Activated T-helper 9 cell treated with anti-CD3 and anti-CD28 coated beads, Interleukin-2, amount 50 U/mL, for 16 hours (primary cell): ENCODE measurements around the gene MASTL.
"Not testable (repeated sequence)": the region's sequence is repeated elsewhere in the genome, so short reads cannot be mapped to it uniquely, and the experiment has no call there.

Source experiments
- DNase-seq: peaks from one replicate; pipeline ENCODE4 v3.0.0-alpha.2; 2020; ENCODE audit warnings: low read depth

MASTL gene

GRCh38 chr10:27155066-27155754 is at the start of gene MASTL:
Gene MASTL (plus strand): TSS chr10:27155352. CDS start chr10:27155427, 75 bp downstream.
- peak; percentile 91 for DNase-seq

DNA sequence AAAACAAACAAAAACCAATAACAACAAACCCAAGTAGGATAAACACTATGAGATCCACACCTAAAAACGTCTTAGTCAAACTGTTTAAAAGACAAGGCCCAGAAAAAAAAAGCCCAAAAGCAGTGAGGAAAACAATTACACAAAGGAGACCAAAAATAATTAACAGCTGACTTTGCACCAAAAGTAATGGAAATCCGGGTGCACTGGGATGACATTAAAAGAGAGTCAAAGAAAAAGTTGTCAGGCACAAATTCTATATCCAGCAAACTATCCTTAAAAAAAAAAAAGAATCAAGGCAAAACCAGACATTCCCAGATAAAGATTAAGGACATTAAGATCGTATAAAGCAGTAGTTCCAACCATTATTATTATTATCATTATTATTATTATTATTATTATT is 47.0 kb upstream of the MASTL start:
- DNase-seq, result no peak

GRCh38 chr10:27134371-27134770 is 20.8 kb upstream of the MASTL start:
- DNase-seq, result no peak

GRCh38 chr10:27138277-27138676 is 16.9 kb upstream of the MASTL start:
- DNase-seq, result no peak

DNA sequence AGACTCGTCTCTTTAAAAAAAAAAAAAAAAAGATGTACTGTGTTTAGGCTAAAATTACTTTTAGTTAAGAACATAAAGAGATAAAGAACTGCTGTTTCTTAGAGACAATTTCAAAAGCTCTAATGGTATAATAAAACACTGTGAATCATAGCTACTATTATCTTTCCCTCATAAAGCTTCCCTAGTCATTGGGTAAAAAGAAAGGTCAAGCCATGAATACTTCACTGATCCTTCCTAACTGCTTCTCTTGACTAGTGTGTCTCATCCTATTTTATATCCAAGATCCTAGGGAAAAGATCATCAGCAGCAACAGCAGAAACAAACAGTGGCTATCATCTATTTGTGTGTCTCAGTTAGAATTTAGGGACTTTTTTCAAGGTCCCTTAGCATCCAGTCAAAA is 11.5 kb upstream of the MASTL start:
- DNase-seq, result no peak

DNA sequence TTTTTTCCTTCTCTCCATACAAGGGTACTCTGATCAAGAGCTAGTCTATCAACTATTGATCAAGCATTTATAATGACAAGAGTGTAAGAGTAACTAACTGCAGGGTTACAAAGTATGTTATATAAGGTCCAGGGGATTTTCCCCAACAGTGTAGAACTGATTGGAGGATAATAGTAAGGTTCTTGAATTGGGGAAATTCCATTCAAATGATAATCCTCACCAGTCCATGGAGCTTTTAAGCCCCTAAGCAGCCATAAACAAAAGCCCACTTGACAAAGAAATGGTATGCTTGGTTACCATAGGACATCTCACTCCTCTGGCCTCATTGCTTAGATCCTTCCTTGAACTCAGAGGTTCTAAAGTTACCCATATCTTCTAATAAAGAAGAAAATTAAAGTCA is 9.2 kb upstream of the MASTL start:
- DNase-seq, result no peak

DNA sequence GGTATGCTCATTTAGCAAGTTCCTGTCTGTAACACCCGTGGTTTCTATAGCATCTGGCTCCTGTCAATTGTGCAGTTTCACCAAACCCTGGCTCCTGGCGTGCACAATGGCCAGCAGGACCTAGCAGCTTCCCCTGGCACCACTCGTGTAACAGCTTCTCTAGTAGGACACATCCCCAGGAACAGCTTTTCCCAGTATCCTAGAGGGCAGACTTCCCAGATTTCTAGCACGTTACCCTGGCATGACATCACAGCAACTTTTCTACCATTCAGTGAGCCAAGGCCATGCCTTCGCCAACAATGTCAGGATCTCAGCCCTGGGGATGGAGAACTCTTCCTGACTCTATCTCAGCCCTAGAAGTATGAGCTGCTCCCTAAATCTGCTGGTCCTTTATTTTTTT is 7.5 kb upstream of the MASTL start:
- DNase-seq, result no peak

DNA sequence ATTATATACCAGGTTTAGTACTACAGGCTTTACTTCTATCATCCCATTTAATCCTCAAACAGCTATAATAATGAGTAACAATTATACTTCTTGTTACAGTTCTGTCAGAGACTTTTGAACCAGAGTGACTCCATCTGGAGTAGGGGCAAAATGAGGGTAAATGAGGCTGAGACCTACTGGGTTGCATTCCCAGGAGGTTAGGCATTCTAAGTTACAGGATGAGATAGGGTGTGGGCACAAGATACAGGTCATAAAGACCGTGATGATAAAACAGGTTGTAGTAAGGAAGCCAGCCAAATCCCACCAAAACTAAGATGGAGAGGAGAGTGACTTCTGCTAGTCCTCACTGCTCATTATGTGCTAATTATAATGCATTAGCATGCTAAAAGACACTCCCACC is 4.9 kb upstream of the MASTL start:
- DNase-seq, result no peak

DNA sequence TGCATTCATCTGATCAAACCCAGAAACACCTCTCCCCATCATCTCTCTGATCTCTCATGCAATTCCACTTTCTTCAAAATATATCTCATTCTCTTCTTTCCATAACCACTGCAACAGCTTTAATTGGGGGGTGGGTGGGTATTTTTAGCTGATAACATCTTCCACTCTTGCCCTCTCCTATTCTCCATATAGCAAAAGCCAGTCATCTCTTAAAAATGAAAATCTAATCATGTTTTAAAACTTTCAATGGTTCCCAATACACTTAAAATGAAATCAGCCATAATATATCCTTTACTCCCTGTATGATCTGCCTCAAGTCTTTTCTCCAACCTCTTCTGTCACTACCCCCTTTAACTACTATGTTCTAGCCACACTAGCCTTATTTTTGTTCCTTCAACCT is 2.5 kb upstream of the MASTL start:
- DNase-seq, result no peak

- no peak for DNase-seq
Observed at GRCh38 chr10:27153329-27153728, 1.8 kb upstream of the MASTL start.

- DNase-seq, result no peak
Observed at GRCh38 chr10:27153845-27154193, 1.3 kb upstream of the MASTL start.

GRCh38 chr10:27156566-27156965 is 1.4 kb downstream of the MASTL start:
- not testable (repeated sequence) for DNase-seq

DNA sequence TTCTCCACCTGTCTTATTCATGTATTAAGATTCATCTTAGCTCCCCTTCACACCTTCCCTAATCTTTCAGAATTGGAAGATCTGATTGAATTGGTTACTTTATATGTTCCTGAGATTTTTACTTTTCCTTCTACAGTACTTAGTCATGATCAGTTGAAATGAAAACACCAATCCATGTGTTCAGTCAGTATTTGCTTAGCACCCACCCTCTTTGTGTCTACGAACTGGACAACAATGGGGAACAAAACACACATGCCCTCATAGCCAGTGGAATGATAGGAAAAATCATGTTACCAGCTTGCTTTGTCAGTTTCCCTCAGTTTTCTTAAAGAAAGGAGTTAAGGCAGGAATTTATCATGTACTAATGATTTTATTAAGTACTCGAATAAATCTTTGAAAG is 2.0 kb downstream of the MASTL start:
- no peak for DNase-seq

GRCh38 chr10:27158421-27158820 is 3.3 kb downstream of the MASTL start:
- DNase-seq, result no peak

DNA sequence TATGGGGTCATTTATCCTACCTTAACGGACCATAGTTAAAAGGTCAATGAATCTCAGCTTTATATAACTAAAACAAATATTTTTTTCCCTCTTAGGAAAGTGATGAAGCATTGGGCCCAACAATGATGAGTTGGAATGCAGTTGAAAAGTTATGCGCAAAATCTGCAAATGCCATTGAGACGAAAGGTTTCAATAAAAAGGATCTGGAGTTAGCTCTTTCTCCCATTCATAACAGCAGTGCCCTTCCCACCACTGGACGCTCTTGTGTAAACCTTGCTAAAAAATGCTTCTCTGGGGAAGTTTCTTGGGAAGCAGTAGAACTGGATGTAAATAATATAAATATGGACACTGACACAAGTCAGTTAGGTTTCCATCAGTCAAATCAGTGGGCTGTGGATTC is 14.7 kb downstream of the MASTL start:
- DNase-seq, result no peak

- DNase-seq, result no peak
Observed at GRCh38 chr10:27188259-27188658, 33.1 kb downstream of the MASTL start.

DNA sequence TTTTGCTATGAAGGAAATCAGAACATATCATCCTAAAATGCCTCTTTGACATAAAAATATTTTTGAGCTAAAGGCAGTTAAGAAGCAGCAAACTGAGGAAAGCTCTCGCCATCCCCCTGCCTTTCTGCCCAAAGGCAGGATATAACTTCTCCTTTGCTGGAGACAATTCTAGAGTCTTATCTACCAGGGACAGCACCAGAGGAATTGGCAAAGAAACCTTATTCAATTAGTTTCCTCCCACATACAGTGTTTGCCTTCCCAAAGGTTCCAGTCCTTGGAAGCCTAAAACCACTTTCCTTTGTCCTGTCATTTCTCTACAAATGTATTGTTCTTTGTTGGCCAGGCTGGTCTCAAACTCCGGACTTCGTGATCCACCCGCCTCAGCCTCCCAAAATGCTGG is 33.7 kb downstream of the MASTL start:
- DNase-seq, result no peak

DNA sequence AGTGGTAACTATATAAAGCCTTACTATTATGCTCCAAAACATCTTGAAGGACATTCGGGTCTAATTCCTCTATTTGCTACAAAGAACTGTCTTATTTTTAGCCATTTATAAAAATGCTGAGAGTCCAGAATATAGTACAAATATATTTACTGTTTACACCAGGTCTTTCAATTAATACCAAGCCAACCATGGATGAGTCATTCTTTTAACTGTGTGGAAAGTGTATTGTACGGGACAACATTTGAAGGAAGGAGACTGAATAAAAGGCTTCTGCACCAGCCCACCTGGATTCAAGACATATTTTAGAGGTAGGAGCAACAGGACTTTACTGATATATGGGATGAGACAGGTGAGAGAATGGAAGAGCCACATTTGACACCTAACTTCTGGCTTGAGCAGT is 35.4 kb downstream of the MASTL start:
- DNase-seq, result no peak

DNA sequence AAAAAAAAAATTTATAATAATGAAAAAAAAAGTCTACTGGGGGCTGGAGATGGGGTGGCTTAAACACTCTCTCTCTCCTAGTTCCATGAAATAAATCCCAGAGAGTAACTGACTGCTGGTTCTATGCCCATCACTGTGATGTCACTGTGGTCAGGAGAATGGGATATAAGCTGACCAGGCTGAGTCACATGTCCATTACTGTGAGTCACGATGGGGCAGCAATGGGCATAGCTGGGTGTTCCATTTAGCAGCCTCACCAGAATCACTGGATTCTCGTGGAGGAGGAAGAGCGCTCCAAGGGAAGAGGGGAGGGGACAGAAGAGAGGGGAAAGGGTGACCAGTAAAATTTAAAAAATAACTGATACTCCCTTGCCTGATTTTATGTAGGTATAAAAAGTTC is 37.1 kb downstream of the MASTL start:
- DNase-seq, result no peak

GRCh38 chr10:27197980-27198620 is 42.9 kb downstream of the MASTL start:
- no peak for DNase-seq

- DNase-seq, result no peak
Observed at GRCh38 chr10:27203806-27204205, 48.7 kb downstream of the MASTL start.

- DNase-seq, result no peak
Observed at GRCh38 chr10:27207350-27207749, 52.2 kb downstream of the MASTL start.

DNA sequence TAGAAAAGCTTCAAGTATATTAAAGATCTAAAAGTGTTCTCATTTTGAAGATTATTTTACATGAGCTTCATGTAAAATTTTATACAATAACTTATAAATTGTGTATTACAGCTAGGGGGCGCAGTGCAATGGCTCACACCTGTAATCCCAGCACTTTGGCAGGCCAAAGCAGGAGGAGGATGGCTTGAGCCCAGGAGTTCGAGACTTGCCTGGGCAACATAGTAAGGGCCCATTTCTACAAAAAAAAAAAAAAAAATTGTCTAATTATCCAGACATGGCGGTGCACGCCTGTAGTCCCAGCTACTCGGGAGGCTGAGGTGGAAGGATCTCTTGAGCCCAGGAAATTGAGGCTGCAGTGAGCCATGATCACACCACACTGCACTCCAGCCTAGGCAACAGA is 68.8 kb downstream of the MASTL start:
- peak; percentile 16 for DNase-seq

GRCh38 chr10:27225011-27225590 is 69.9 kb downstream of the MASTL start:
- DNase-seq, result no peak
